Transverse colon (tissue), 3 donors: Measurements from ENCODE around the gene ASPM.

Experiments used
- EP300 ChIP-seq: sonication (generic); formaldehyde crosslinking; IDR thresholded peaks from one replicate; pipeline ENCODE4 v1.6.1; 2017; ENCODE audit warnings: antibody characterized with exemption, low read depth
- POLR2A ChIP-seq: fragments of 450-650 bp; IDR thresholded peaks from one replicate; pipeline ENCODE4 v1.6.1; 2016; ENCODE audit warnings: antibody characterized with exemption, mild to moderate bottlenecking, moderate library complexity
- TF ChIP-seq, protein P1 (sequence below), 5 experiments: fragments of 200-600 bp in 3 of 5; fragments of 450-650 bp in 2 of 5; sonication (generic) in 3 of 5; IDR thresholded peaks; 1 replicate in 2 of 5; 2 replicates in 3 of 5; pipeline ENCODE4 v1.5.1; 2016 to 2017; ENCODE audit warnings: antibody characterized with exemption in 5 of 5, inconsistent platforms in 3 of 5, mild to moderate bottlenecking in 2 of 5, moderate library complexity in 1 of 5

DNA sequence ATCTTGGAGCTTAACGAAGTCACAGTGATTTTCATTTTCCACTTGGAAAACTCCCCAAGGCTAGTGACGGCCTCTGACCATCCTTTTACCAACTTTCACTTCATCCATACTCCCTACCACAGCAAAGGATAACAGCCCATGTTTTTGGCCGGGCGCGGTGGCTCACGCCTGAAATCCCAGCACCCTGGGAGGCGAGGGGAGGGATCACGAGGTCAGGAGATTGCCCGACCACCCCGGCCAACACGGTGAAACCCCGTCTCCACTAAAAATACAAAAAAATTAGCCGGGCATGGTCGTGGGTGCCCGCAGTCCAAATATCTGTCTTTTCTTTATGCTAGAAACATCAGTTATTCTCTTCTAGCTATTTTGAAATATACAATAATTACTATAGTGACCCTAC is 7.3 kb downstream of the ASPM start:
- TF ChIP-seq, protein P1, sequence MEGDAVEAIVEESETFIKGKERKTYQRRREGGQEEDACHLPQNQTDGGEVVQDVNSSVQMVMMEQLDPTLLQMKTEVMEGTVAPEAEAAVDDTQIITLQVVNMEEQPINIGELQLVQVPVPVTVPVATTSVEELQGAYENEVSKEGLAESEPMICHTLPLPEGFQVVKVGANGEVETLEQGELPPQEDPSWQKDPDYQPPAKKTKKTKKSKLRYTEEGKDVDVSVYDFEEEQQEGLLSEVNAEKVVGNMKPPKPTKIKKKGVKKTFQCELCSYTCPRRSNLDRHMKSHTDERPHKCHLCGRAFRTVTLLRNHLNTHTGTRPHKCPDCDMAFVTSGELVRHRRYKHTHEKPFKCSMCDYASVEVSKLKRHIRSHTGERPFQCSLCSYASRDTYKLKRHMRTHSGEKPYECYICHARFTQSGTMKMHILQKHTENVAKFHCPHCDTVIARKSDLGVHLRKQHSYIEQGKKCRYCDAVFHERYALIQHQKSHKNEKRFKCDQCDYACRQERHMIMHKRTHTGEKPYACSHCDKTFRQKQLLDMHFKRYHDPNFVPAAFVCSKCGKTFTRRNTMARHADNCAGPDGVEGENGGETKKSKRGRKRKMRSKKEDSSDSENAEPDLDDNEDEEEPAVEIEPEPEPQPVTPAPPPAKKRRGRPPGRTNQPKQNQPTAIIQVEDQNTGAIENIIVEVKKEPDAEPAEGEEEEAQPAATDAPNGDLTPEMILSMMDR (IDR thresholded peaks at IDR 0.05), result no peak
- TF ChIP-seq EP300 (no peak), POLR2A (no peak)
